ENCODE results near the gene TM9SF4.

GRCh38 chr20:32192698-32193097 lies 83.2 kb downstream of the TM9SF4 start:
- TF ChIP-seq BACH2 (CRISPR knock-in tag; IDR thresholded peaks at IDR 0.05; ENCODE audit: borderline replicate concordance) (no peak), ZFP3 (CRISPR knock-in tag; IDR thresholded peaks at IDR 0.05) (no peak), ZNF565 (CRISPR knock-in tag; conservative IDR thresholded peaks at IDR 0.05; ENCODE audit: low read depth) (no peak), ZFP30 (CRISPR knock-in tag; IDR thresholded peaks at IDR 0.05) (no peak)
